Ovary (tissue), 3 donors: ENCODE measurements around the gene SCAMP2.
"Not testable (repeated sequence)": the region's sequence is repeated elsewhere in the genome, so short reads cannot be mapped to it uniquely, and the experiment has no call there.

Experiments
- CTCF ChIP-seq, 3 donors: fragments of 450-650 bp in 2 of 3; fragments of 200-600 bp in 1 of 3; IDR thresholded peaks; one replicate each; pipeline versions ENCODE4 v1.5.1 to v1.8.0; 2016 to 2022; ENCODE audit warnings: antibody characterized with exemption in 3 of 3, mild to moderate bottlenecking in 1 of 3
- POLR2A ChIP-seq: fragments of 450-650 bp; IDR thresholded peaks from one replicate; pipeline ENCODE4 v1.6.1; 2017; ENCODE audit warnings: antibody characterized with exemption, mild to moderate bottlenecking, moderate library complexity
- donor health status: DM: no; HTN: no; CAD: no.

GRCh38 chr15:74913799-74914198 lies 40.6 kb upstream of the SCAMP2 start:
- TF ChIP-seq CTCF (IDR thresholded peaks at IDR 0.05); POLR2A: not testable (repeated sequence)
